ENCODE data around the gene SIPA1L2. TPM values are rescaled to one million over a fixed set of nuclear protein-coding genes. Genes with fewer than 3 reads are reported as not detected.

Gene SIPA1L2
- total RNA-seq, 4 donors from 2014 or later: 38.0 to 72.4 (median 44.6) TPM

DNA sequence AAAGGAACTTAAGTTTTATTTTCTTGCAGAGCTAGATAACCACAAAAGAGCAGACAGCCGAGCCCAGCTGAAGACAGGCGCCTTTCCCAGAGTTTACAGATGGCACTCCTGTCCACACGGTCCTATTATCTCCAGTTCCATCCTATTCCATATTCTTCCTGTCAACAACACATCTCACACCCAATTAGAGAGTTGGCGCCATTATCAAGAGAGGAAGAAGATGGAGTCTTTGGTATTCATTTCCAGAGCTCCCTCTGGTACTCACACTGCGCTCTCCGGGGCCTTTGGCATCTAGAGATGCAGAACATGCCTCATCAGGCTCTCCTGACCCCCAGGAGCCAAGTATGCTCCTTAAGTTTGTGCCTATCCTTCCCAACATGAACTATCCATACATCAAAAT is 43.3 kb upstream of the SIPA1L2 start:
- no peaks in the 10 kb centered on the region for H3K36me3 ChIP-seq
- no peaks in the 10 kb centered on the region for H3K27me3 ChIP-seq
- no peak overlapping the region for H3K4me3 ChIP-seq
- peaks cover 0 to 8% (median 0%) of the 10 kb centered on the region in 4 donors for H3K4me1 ChIP-seq
- H3K9me3 ChIP-seq: no peaks in the 10 kb centered on the region
- TF ChIP-seq, protein P1, sequence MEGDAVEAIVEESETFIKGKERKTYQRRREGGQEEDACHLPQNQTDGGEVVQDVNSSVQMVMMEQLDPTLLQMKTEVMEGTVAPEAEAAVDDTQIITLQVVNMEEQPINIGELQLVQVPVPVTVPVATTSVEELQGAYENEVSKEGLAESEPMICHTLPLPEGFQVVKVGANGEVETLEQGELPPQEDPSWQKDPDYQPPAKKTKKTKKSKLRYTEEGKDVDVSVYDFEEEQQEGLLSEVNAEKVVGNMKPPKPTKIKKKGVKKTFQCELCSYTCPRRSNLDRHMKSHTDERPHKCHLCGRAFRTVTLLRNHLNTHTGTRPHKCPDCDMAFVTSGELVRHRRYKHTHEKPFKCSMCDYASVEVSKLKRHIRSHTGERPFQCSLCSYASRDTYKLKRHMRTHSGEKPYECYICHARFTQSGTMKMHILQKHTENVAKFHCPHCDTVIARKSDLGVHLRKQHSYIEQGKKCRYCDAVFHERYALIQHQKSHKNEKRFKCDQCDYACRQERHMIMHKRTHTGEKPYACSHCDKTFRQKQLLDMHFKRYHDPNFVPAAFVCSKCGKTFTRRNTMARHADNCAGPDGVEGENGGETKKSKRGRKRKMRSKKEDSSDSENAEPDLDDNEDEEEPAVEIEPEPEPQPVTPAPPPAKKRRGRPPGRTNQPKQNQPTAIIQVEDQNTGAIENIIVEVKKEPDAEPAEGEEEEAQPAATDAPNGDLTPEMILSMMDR (IDR thresholded peaks at IDR 0.05): no peak
- TF ChIP-seq POLR2A (IDR thresholded peaks at IDR 0.05): no peak
- no peak for DNase-seq
- H3K27ac ChIP-seq: no peak overlapping the region

DNA sequence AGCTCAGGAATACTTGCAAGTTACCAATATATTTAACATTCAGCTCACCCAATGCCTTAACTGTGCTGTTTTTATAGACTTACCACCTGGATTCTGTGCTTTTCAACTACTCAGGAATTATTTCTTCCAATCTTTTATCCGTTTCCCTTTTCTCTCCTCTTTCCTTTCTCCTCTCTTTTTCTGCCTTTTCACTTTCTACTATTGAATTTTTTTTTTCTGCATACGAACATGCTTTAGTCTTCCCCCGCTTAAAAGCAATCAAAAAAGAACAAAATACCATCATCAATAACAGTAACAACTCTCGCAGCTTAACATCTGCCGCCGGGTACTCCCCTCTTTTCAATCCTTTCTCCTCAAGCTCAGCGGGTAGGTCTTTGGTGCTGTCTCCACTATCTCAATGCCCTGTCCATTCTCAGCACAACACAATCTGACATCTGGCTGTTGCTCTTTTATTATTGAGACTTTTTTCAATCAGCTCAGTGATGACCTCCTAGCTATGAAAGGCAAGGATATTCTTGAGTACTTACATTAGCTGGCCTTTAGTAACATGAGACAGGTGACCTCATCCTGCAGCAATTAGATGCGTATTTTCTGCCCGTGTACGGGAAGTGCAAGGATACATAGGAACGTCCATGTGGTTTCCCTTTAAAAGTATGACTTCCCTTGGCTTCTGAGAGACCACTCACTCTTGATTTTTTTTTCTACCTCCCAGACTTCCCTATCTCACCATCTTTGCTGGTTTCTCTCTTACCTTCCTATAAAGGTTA is 40.2 kb upstream of the SIPA1L2 start:
- no peak for DNase-seq

DNA sequence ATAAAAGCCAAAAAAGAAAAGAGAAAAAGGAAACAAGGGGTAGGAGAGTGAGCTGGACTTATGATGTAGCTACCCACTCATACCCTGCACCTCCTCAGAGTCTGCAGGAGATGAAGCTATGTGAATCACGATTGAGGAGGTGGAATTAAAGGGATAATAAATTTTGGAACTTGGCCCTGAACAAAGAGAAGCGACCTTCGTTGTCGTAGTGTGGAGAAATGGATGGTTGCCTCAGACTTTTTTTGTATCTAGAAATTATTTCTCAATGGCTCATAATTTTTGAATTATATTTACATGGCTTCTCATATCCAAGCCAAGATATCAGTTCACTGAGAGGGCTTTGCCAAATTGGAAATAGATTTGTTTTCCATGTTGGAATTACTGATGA is 37.8 kb upstream of the SIPA1L2 start:
- DNase-seq: no peak
- TF ChIP-seq POLR2A (IDR thresholded peaks at IDR 0.05): no peak
- TF ChIP-seq, protein P1 (IDR thresholded peaks at IDR 0.05): no peak
- no peaks in the 10 kb centered on the region for H3K27me3 ChIP-seq
- no peaks in the 10 kb centered on the region for H3K36me3 ChIP-seq
- H3K4me1 ChIP-seq: no peaks in the 10 kb centered on the region
- no peak overlapping the region for H3K27ac ChIP-seq
- no peak overlapping the region for H3K4me3 ChIP-seq
- no peaks in the 10 kb centered on the region for H3K9me3 ChIP-seq

More for the DNA sequence above, 40.2 kb upstream of the SIPA1L2 start:
- TF ChIP-seq, protein P1 (IDR thresholded peaks at IDR 0.05): no peak
- no peak for TF ChIP-seq POLR2A (IDR thresholded peaks at IDR 0.05)
- Histone ChIP-seq H3K27ac (no peak overlapping the region), H3K4me1 (no peaks in the 10 kb centered on the region), H3K27me3 (no peaks in the 10 kb centered on the region), H3K9me3 (no peaks in the 10 kb centered on the region), H3K36me3 (no peaks in the 10 kb centered on the region), H3K4me3 (no peak overlapping the region)

DNA sequence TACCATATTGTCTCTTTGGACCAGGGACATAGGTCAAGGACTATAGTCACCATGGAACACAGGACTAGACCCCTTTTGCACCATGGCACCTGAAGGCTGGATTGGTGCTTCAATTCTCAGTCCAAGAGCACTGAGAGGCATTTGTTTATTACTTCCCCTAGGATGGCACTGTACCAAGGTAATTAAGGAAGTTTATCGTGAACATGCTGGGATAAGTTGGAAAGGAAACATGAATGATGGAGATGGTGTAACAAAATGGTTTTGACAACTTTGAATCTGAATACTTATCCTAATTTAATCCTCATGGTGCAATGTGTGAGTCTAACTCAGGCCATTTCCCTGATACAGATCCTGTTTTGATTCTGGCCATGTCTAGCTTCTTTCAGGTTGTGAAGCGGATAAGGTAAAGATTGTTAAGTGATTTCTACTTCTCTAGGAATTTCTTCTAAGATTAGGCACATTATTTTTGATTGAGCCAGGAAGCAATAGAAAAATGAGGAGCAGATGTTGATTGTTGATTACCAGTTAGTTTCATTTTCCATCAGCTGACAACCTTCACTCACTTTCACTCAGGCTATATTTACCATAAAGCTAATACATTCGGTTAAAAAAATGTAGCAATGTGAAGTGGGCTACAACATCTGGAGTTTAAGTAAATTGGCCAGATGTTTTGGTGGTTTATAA is 37.3 kb upstream of the SIPA1L2 start:
- H3K27ac ChIP-seq: peak overlapping the region in 1 of 4 donors; percentile 21

DNA sequence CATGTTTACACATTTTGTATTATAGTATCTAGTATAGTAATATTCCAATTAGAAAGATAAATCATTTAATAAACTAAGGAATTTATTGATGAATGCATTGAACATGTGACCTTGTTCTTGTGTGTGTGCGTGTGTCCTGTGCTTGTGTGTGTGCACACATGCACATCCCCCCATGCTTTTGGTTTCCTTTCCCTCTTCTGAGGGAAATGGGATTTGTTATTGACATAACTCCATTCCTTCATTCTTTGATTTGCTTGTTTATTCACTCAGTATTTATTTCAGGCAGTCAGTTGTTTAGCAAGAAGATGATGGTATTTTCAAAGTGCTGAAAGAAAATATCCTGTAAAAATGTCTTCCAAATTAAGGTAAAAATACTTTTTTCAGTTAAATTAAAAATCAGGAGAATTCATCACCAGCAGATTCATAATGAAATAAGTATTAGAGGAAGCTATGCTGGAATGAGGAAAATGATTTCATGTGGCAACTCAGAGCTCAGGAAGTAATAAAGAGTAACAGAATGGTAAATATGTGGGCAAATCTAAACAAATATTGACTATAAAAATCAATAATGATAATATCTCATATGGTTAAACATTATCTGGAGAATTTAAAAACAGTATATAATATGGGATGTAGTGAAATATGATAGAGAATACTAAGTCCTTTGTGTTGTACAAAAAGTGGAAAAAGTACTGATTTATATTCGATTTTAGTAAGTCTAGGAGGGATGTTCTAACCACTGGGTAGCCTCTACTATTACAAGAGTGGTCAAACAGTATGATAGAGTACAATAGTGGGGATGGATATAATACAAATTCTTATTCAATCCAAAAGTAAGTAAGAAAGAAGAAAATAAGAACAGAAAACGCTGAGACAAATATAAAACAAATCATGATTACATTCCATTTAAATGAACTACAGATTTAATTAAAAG is 35.2 kb upstream of the SIPA1L2 start:
- H3K27me3 ChIP-seq: no peaks in the 10 kb centered on the region
- DNase-seq: no peak
- TF ChIP-seq POLR2A (IDR thresholded peaks at IDR 0.05): no peak
- TF ChIP-seq, protein P1 (IDR thresholded peaks at IDR 0.05): no peak
- H3K36me3 ChIP-seq: no peaks in the 10 kb centered on the region
- H3K9me3 ChIP-seq: no peaks in the 10 kb centered on the region
- no peak overlapping the region for H3K27ac ChIP-seq
- H3K4me1 ChIP-seq: no peaks in the 10 kb centered on the region
- H3K4me3 ChIP-seq: no peak overlapping the region

More for the DNA sequence above, 37.3 kb upstream of the SIPA1L2 start:
- H3K27me3 ChIP-seq: no peaks in the 10 kb centered on the region
- no peaks in the 10 kb centered on the region for H3K4me1 ChIP-seq
- no peak for DNase-seq
- H3K4me3 ChIP-seq: no peak overlapping the region
- no peaks in the 10 kb centered on the region for H3K9me3 ChIP-seq
- no peaks in the 10 kb centered on the region for H3K36me3 ChIP-seq
- TF ChIP-seq, protein P1 (IDR thresholded peaks at IDR 0.05): no peak
- TF ChIP-seq POLR2A (IDR thresholded peaks at IDR 0.05): no peak

All from Peyer's patch (tissue), 4 donors.